GM12878 (cell line): ENCODE measurements around the gene PI4KB. TPM values are rescaled to one million over a fixed set of nuclear protein-coding genes. Genes with fewer than 3 reads are reported as not detected.

Experiments
- ATF7 ChIP-seq: fragments of 450-650 bp; IDR thresholded peaks from 2 replicates; pipeline ENCODE4 v1.6.1; 2016; ENCODE audit warnings: low read depth, mild to moderate bottlenecking
- CREB1 ChIP-seq: IDR thresholded peaks from 2 replicates; pipeline ENCODE4 v1.6.1; 2012; ENCODE audit warnings: low read depth, mild to moderate bottlenecking, inconsistent platforms
- CREM ChIP-seq: IDR thresholded peaks from 2 replicates; pipeline ENCODE4 v1.6.1; 2014; ENCODE audit warnings: antibody characterized with exemption, low read depth
- CTCF ChIP-seq, 3 experiments: IDR thresholded peaks in 2 of 3; conservative IDR thresholded peaks in 1 of 3; 2 replicates each; pipeline ENCODE4 v1.5.1; 2011; ENCODE audit warnings: low read depth in 3 of 3, low read length in 3 of 3, mild to moderate bottlenecking in 3 of 3, control low read depth in 2 of 3, moderate library complexity in 2 of 3, inconsistent platforms in 1 of 3, mixed read lengths in 1 of 3; ENCODE audit not compliant: control insufficient read depth in 2 of 3, insufficient read depth in 1 of 3; ENCODE audit errors: extremely low read depth in 1 of 3
- E4F1 ChIP-seq: fragments of 450-650 bp; IDR thresholded peaks from 2 replicates; pipeline ENCODE4 v1.6.1; 2018; ENCODE audit warnings: borderline replicate concordance, mild to moderate bottlenecking; ENCODE audit not compliant: partially characterized antibody
- GABPA ChIP-seq: IDR thresholded peaks from 2 replicates; pipeline ENCODE4 v1.6.1; 2014; ENCODE audit warnings: antibody characterized with exemption, low read depth, mild to moderate bottlenecking, inconsistent platforms
- HDAC2 ChIP-seq: fragments of 200-600 bp; sonication (generic); IDR thresholded peaks from 2 replicates; pipeline ENCODE4 v1.6.1; 2017
- HSF1 ChIP-seq: fragments of 150-350 bp; IDR thresholded peaks from 2 replicates; pipeline ENCODE4 v1.6.1; 2014; ENCODE audit warnings: mild to moderate bottlenecking, low read depth, low read length
- IRF4 ChIP-seq: IDR thresholded peaks from 2 replicates; pipeline ENCODE4 v1.6.1; 2011; ENCODE audit warnings: low read depth, low read length
- JUNB ChIP-seq: IDR thresholded peaks from 2 replicates; pipeline ENCODE4 v1.6.1; 2016; ENCODE audit warnings: antibody characterized with exemption, mild to moderate bottlenecking
- KLF5 ChIP-seq: fragments of 450-650 bp; IDR thresholded peaks from 2 replicates; pipeline ENCODE4 v1.6.1; 2014; ENCODE audit warnings: mild to moderate bottlenecking; ENCODE audit not compliant: partially characterized antibody
- MEF2A ChIP-seq: IDR thresholded peaks from 2 replicates; pipeline ENCODE4 v1.6.1; 2011; ENCODE audit warnings: low read depth, mild to moderate bottlenecking, low read length, moderate library complexity; ENCODE audit not compliant: insufficient read depth
- NR2C1 ChIP-seq: fragments of 450-650 bp; IDR thresholded peaks from 2 replicates; pipeline ENCODE4 v1.6.1; 2017; ENCODE audit warnings: antibody characterized with exemption, mild to moderate bottlenecking, moderate library complexity
- NRF1 ChIP-seq: conservative IDR thresholded peaks from 2 replicates; pipeline ENCODE4 v1.6.1; 2011; ENCODE audit warnings: mild to moderate bottlenecking, low read depth, low read length, improper control_type of control experiment
- PML ChIP-seq: IDR thresholded peaks from 2 replicates; pipeline ENCODE4 v1.6.1; 2012; ENCODE audit warnings: low read length, inconsistent platforms
- POU2F2 ChIP-seq: IDR thresholded peaks from 3 replicates; pipeline ENCODE4 v1.6.1; 2011; ENCODE audit warnings: low read depth, mild to moderate bottlenecking, low read length, borderline replicate concordance
- RCOR1 ChIP-seq: conservative IDR thresholded peaks from 2 replicates; pipeline ENCODE4 v1.6.1; 2012; ENCODE audit warnings: low read depth, low read length, improper control_type of control experiment
- SMAD1 ChIP-seq: fragments of 450-650 bp; IDR thresholded peaks from 2 replicates; pipeline ENCODE4 v1.6.1; 2018; ENCODE audit warnings: mild to moderate bottlenecking, low read depth; ENCODE audit not compliant: partially characterized antibody
- SMAD5 ChIP-seq: IDR thresholded peaks from 2 replicates; pipeline ENCODE4 v1.6.1; 2016; ENCODE audit warnings: antibody characterized with exemption, low read depth
- SMC3 ChIP-seq: IDR thresholded peaks from 2 replicates; pipeline ENCODE4 v1.6.1; 2011; ENCODE audit warnings: low read length, improper control_type of control experiment, borderline replicate concordance
- SPI1 ChIP-seq: IDR thresholded peaks from 2 replicates; pipeline ENCODE4 v1.6.1; 2011; ENCODE audit warnings: low read depth, mild to moderate bottlenecking, low read length, moderate library complexity, borderline replicate concordance; ENCODE audit not compliant: insufficient read depth
- SUZ12 ChIP-seq: fragments of 200-600 bp; sonication (generic); IDR thresholded peaks from one replicate; pipeline ENCODE4 v1.6.1; 2018; ENCODE audit warnings: antibody characterized with exemption, mild to moderate bottlenecking; ENCODE audit not compliant: unreplicated experiment
- TAF1 ChIP-seq: IDR thresholded peaks from 2 replicates; pipeline ENCODE4 v1.6.1; 2011; ENCODE audit warnings: mild to moderate bottlenecking, low read depth, low read length, borderline replicate concordance
- TCF12 ChIP-seq: IDR thresholded peaks from 2 replicates; pipeline ENCODE4 v1.6.1; 2011; ENCODE audit warnings: low read depth, mild to moderate bottlenecking, low read length
- WRNIP1 ChIP-seq: IDR thresholded peaks from 2 replicates; pipeline ENCODE4 v1.6.1; 2011; ENCODE audit warnings: low read depth, low read length, improper control_type of control experiment, borderline replicate concordance
- YBX1 ChIP-seq: fragments of 450-650 bp; IDR thresholded peaks from 2 replicates; pipeline ENCODE4 v1.6.1; 2016; ENCODE audit warnings: antibody characterized with exemption
- polyA plus RNA-seq, 11 experiments: library from polyadenylated mRNA; depleted of rRNA in 4 of 11; unstranded in 6 of 11; stranded (reverse) in 5 of 11; fragments of >200 nt; fragmentation: Nextera tagmentation in 4 of 11; fragmentation: Illumina TruSeq in 1 of 11; extraction: Ambion mirVana in 4 of 11; extraction: Trizol in 1 of 11; gene quantifications; 1 replicate in 1 of 11; 2 replicates in 10 of 11; pipeline versions ENCODE4 v1.2.1 to v1.2.3, GENCODE V29; 2011 to 2016; ENCODE audit warnings: inconsistent platforms in 2 of 11, missing spikeins in 2 of 11, low read depth in 1 of 11
- total RNA-seq, 4 experiments: library from RNA; depleted of rRNA in 3 of 4; stranded (reverse); fragments of >200 nt in 3 of 4; fragmentation: Illumina TruSeq in 1 of 4; extraction: Trizol in 1 of 4; gene quantifications; 2 replicates each; pipeline versions ENCODE4 v1.2.1 to v1.2.3, GENCODE V29; 2013 to 2021

Gene PI4KB
- total and polyA plus RNA-seq, 10 of the 15 experiments (the other 5 are each of a cell fraction or from before 2014, with no cell fraction given) = 3.3 to 88.3 (median 51.7) TPM

- TF ChIP-seq TCF12 (no peak), SUZ12 (no peak), MEF2A (0 out of 2 replicates have a peak, but pooled peaks have one; percentile 5), HDAC2 (no peak), WRNIP1 (no peak), CREM (no peak), NRF1 (no peak), RCOR1 (no peak), HSF1 (no peak), CTCF (IDR thresholded peaks at IDR 0.05 in 2 of 3, conservative IDR thresholded peaks at IDR 0.05 in 1 of 3; ENCODE audit: control insufficient read depth in 2 of 3, extremely low read depth in 1 of 3, insufficient read depth in 1 of 3, low read depth in 3 of 3, low read length in 3 of 3) (no peak), GABPA (no peak), PML (0 out of 2 replicates have a peak, but pooled peaks have one; percentile 37), SMAD1 (no peak), JUNB (peak; percentile 81), SMC3 (no peak), TAF1 (no peak), YBX1 (no peak), NR2C1 (no peak), CREB1 (peak; percentile 64; the same call in 1 of the 2 replicates), SMAD5 (no peak), POU2F2 (no peak), SPI1 (peak; percentile 89), KLF5 (no peak), ATF7 (peak; percentile 70), IRF4 (no peak), E4F1 (no peak)
Measured at GRCh38 chr1:151277249-151277648, 50.0 kb downstream of the PI4KB start (continued).
